Measurements from ENCODE around the gene MUSK. TPM values are rescaled to one million over a fixed set of nuclear protein-coding genes. Genes with fewer than 3 reads are reported as not detected.
"Not testable (repeated sequence)": the region's sequence is repeated elsewhere in the genome, so short reads cannot be mapped to it uniquely, and the experiment has no call there.

The MUSK gene
- total and polyA plus RNA-seq, 2 of the 4 experiments (the other 2 are of a cell fraction): 0.07 to 0.18 TPM

DNA sequence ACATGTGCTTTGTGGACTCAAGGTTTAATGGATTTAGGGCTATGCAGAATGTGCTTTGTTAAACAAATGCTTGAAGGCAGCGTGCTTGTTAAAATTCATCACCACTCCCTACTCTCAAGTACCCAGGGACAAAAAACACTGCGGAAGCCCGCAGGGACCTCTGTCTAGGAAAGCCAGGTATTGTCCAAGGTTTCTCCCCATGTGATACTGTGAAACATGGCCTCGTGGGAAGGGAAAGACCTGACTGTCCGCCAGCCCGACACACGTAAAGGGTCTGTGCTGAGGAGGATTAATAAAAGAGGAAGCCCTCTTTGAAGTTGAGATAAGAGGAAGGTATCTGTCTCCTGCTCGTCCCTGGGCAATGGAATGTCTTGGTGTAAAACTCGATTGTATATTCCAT, 157.8 kb downstream of the MUSK start:
- H2AFZ ChIP-seq (replicated peaks; ENCODE audit: low read length, poor library complexity); DNase-seq; H3K23ac ChIP-seq (ENCODE audit: low read depth, low read length); H3K79me1 ChIP-seq (ENCODE audit: low read depth in 1 of 2, low read length in 2 of 2); H3K27me3 ChIP-seq (ENCODE audit: control insufficient read depth, insufficient read depth, low read length); H3K9ac ChIP-seq (ENCODE audit: low read depth, low read length); H3K9me3 ChIP-seq (ENCODE audit: control insufficient read depth, insufficient read depth, low read length); H3K4me2 ChIP-seq (ENCODE audit: low read depth, low read length); CTCF ChIA-PET; H2BK5ac ChIP-seq (ENCODE audit: low read depth, low read length, poor library complexity, severe bottlenecking); H4K8ac ChIP-seq (ENCODE audit: low read depth in 2 of 2, low read length in 2 of 2); H4K20me1 ChIP-seq (ENCODE audit: insufficient read depth, low read length); H4K5ac ChIP-seq (ENCODE audit: low read depth, low read length); H3K14ac ChIP-seq (replicated peaks; ENCODE audit: low read depth, low read length); H3K56ac ChIP-seq (ENCODE audit: extremely low read depth, insufficient read depth, low read length); intact Hi-C loops (cut with micrococcal nuclease); H2BK15ac ChIP-seq (ENCODE audit: low read depth, low read length); H3K4me1 ChIP-seq (ENCODE audit: control insufficient read depth, insufficient read depth, low read length); H3K27ac ChIP-seq (ENCODE audit: insufficient read depth, low read length); H4K91ac ChIP-seq (ENCODE audit: insufficient read depth, low read depth, low read length); H2BK120ac ChIP-seq (ENCODE audit: low read depth, low read length); H3K4ac ChIP-seq (ENCODE audit: low read depth, low read length); H2AK9ac ChIP-seq (replicated peaks; ENCODE audit: low read depth, low read length, poor library complexity); H3K18ac ChIP-seq (ENCODE audit: low read depth, low read length); H2BK20ac ChIP-seq (ENCODE audit: low read depth, low read length); in situ Hi-C loops (cut with MboI; ENCODE audit: low sequenced_read_pairs); H3K4me3 ChIP-seq (ENCODE audit: insufficient read depth, low read depth, low read length); dilution Hi-C loops (cut with HindIII; ENCODE audit: low sequenced_read_pairs, unreplicated experiment); H3K36me3 ChIP-seq (ENCODE audit: control insufficient read depth, insufficient read depth, low read length); ATAC-seq (ENCODE audit: low read depth); BruUV-seq (replicated peaks); H3K9me1 ChIP-seq (ENCODE audit: insufficient read depth, low read length): not testable (repeated sequence)
- POLR2A ChIA-PET (ENCODE audit: unreplicated experiment): interaction anchor here (0.6 kb wide), 1 partner anchor 783 kb away, joined by 3 read pairs; no protein-coding TSS in a partner anchor
- peak overlapping the region; percentile 56; the same call in 1 of the 2 replicates for H2AK5ac ChIP-seq (ENCODE audit: low read depth, low read length)
- no CpG with 5 or more reads among the region's 9 CpGs for WGBS, 2 experiments (ENCODE audit: extremely low coverage in 2 of 2, insufficient read length in 1 of 2)

Measured in IMR-90 (cell line).